HL-60 (cell line): Measurements from ENCODE around the gene THBS4.

Experiments
- DNase-seq, 2 experiments: peaks; one replicate each; pipeline ENCODE4 v3.0.0-alpha.2; 2010 to 2020; ENCODE audit warnings: low read depth in 1 of 2, low spot score in 1 of 2
- H3K27ac ChIP-seq: fragments of 250-450 bp; sonication (Bioruptor Pico); replicated peaks from 2 replicates; pipeline ENCODE4 v1.5.1; 2020; ENCODE audit warnings: mild to moderate bottlenecking, moderate library complexity
- H3K27me3 ChIP-seq: fragments of 250-450 bp; sonication (Bioruptor Pico); 2 replicates; pipeline ENCODE4 v1.5.1; 2021; ENCODE audit warnings: mild to moderate bottlenecking, moderate library complexity; ENCODE audit not compliant: insufficient read depth, poor library complexity, severe bottlenecking
- H3K4me3 ChIP-seq: replicated peaks from 2 replicates; pipeline ENCODE4 v1.5.1; 2011; ENCODE audit warnings: mild to moderate bottlenecking, control low read depth, low read length; ENCODE audit not compliant: insufficient read depth
- CTCF ChIP-seq: IDR thresholded peaks from one replicate; pipeline ENCODE4 v1.5.1; 2011; ENCODE audit warnings: low read length, control low read depth, inconsistent platforms; ENCODE audit not compliant: insufficient read depth
- GABPA ChIP-seq: IDR thresholded peaks from 2 replicates; pipeline ENCODE4 v1.6.1; 2012; ENCODE audit warnings: low read depth
- POLR2AphosphoS5 ChIP-seq: IDR thresholded peaks from 2 replicates; pipeline ENCODE4 v1.6.1; 2012; ENCODE audit warnings: low read depth
- SPI1 ChIP-seq: IDR thresholded peaks from 2 replicates; pipeline ENCODE4 v1.6.1; 2012; ENCODE audit warnings: low read depth, mild to moderate bottlenecking, borderline replicate concordance
- TF ChIP-seq, protein P1 (sequence below): IDR thresholded peaks from 2 replicates; pipeline ENCODE4 v1.6.1; 2012; ENCODE audit warnings: low read depth; ENCODE audit not compliant: insufficient replicate concordance

Gene THBS4

GRCh38 chr5:80052464-80052863 is 17.3 kb downstream of the THBS4 start:
- Histone ChIP-seq H3K27ac (no peak overlapping the region), H3K27me3 (no peaks in the 10 kb centered on the region), H3K4me3 (no peak overlapping the region)
- no peak for DNase-seq
- TF ChIP-seq SPI1, result no peak

DNA sequence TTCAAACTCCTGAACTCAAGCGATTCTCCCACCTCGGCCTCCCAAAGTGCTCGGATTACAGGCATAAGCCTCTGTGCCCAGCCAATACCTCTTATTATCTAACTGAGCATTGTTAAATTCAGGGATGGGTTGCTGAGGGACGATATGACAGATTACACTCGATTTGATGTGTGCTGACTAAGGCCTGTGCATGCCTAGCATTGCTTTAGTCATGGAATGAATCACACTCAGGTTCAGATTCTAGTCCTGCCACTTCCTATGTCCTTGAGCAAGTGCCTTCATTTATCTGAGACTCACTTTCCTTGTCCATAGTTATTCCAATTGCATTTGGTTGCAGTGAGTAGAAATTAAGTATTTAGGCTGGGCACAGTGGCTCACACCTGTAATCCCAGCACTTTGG is 19.5 kb downstream of the THBS4 start:
- no peak for DNase-seq
- H3K4me3 ChIP-seq, result no peak overlapping the region

GRCh38 chr5:80055491-80056170 is 20.5 kb downstream of the THBS4 start:
- no peak for TF ChIP-seq GABPA
- Histone ChIP-seq H3K27me3 (peaks cover 3% of the 10 kb centered on the region), H3K27ac (no peak overlapping the region), H3K4me3 (no peak overlapping the region)
- DNase-seq, result no peak

More for the DNA sequence above, 19.5 kb downstream of the THBS4 start:
- H3K27ac ChIP-seq, result no peak overlapping the region
- no peak for TF ChIP-seq SPI1
- TF ChIP-seq GABPA, result no peak
- TF ChIP-seq POLR2AphosphoS5, result no peak
- TF ChIP-seq CTCF, result no peak
- TF ChIP-seq, protein P1, sequence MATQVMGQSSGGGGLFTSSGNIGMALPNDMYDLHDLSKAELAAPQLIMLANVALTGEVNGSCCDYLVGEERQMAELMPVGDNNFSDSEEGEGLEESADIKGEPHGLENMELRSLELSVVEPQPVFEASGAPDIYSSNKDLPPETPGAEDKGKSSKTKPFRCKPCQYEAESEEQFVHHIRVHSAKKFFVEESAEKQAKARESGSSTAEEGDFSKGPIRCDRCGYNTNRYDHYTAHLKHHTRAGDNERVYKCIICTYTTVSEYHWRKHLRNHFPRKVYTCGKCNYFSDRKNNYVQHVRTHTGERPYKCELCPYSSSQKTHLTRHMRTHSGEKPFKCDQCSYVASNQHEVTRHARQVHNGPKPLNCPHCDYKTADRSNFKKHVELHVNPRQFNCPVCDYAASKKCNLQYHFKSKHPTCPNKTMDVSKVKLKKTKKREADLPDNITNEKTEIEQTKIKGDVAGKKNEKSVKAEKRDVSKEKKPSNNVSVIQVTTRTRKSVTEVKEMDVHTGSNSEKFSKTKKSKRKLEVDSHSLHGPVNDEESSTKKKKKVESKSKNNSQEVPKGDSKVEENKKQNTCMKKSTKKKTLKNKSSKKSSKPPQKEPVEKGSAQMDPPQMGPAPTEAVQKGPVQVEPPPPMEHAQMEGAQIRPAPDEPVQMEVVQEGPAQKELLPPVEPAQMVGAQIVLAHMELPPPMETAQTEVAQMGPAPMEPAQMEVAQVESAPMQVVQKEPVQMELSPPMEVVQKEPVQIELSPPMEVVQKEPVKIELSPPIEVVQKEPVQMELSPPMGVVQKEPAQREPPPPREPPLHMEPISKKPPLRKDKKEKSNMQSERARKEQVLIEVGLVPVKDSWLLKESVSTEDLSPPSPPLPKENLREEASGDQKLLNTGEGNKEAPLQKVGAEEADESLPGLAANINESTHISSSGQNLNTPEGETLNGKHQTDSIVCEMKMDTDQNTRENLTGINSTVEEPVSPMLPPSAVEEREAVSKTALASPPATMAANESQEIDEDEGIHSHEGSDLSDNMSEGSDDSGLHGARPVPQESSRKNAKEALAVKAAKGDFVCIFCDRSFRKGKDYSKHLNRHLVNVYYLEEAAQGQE, result no peak
- H3K27me3 ChIP-seq, result peaks cover 3% of the 10 kb centered on the region

GRCh38 chr5:80057099-80057498 is 22.0 kb downstream of the THBS4 start:
- no peak overlapping the region for H3K27ac ChIP-seq
- no peak for DNase-seq
- no peak overlapping the region for H3K4me3 ChIP-seq
- peaks cover 3% of the 10 kb centered on the region for H3K27me3 ChIP-seq
- TF ChIP-seq CTCF (no peak), POLR2AphosphoS5 (no peak), SPI1 (no peak)
- TF ChIP-seq, protein P1, result no peak

DNA sequence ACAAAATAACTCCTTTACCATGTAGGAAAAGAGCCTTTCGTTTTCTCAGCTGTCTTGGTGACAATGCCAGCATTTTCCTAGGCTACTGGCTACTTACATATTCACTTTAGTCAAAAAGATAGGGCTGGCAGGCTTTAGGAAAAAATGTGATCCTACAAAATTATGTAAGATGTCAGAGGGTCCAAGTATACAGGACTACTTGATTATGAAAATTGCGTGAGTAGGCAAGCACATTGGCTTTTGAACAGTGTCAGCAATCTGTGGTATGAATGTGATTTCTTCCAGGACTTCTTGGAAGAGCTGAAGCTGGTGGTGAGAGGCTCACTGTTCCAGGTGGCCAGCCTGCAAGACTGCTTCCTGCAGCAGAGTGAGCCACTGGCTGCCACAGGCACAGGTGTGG is 22.8 kb downstream of the THBS4 start:
- Histone ChIP-seq H3K4me3 (no peak overlapping the region), H3K27me3 (peaks cover 3% of the 10 kb centered on the region), H3K27ac (no peak overlapping the region)
- TF ChIP-seq, protein P1, result no peak
- no peak for TF ChIP-seq GABPA
- no peak for DNase-seq
